CD4-positive, alpha-beta T cell treated with Interferon alpha-2 for 1 hour (primary cell): ENCODE measurements around the gene KIF14.
"Not testable (repeated sequence)": the region's sequence is repeated elsewhere in the genome, so short reads cannot be mapped to it uniquely, and the experiment has no call there.

Experiments
- DNase-seq, 2 donors: peaks; one replicate each; pipeline ENCODE4 v3.0.0-alpha.2; 2020 to 2022

KIF14 gene

DNA sequence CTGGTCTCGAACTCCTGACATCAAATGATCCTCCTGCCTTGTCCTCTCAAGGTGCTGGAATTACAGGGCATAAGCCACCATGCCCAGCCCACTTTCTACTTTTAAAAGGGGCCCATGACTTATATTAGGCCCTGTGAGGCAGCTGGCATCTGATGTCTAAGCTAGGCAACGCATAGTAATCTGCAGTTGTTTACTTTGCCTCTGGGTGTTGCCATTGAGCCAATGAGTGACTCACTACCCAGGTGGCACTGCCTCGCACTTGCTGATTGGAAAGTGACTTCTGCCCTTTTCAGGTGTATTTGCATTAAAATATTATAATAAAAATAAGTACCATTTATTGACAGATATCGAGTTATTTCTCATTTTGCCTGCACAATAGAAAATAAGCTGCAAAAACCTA lies 84.9 kb downstream of the KIF14 start:
- peak in 1 of 2 donors; percentile 30 for DNase-seq

DNA sequence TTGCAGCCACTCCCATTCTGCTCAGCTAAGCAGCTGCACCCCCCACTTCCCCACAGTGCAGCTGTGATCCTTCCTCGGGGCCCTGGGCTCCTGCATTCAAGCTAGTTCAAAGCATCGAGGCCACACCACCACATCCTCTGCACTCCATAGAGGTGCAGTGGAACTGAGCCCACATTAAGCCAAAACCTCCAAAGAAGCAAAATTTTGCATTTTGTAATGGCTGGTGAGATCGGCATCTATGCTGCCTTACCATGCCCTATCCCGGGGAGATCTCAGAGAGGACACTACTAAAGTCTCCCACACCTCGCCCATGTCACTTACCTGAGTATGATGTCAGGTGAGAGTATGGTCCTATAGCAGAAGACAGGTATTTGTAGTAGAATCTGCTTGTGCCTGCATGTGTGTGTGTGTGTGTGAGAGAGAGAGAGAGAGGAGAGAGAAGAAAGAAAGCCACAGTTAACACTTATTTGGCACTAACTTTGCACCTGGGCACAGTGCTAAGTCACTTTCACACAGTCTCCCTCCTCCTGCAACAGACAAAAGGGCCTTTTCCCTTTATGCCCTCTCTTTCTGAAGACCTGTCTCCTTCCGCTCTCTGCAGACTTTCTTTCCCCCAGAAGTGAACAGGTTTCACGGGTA lies 89.8 kb downstream of the KIF14 start:
- peak; percentile 26 to 58 for DNase-seq

DNA sequence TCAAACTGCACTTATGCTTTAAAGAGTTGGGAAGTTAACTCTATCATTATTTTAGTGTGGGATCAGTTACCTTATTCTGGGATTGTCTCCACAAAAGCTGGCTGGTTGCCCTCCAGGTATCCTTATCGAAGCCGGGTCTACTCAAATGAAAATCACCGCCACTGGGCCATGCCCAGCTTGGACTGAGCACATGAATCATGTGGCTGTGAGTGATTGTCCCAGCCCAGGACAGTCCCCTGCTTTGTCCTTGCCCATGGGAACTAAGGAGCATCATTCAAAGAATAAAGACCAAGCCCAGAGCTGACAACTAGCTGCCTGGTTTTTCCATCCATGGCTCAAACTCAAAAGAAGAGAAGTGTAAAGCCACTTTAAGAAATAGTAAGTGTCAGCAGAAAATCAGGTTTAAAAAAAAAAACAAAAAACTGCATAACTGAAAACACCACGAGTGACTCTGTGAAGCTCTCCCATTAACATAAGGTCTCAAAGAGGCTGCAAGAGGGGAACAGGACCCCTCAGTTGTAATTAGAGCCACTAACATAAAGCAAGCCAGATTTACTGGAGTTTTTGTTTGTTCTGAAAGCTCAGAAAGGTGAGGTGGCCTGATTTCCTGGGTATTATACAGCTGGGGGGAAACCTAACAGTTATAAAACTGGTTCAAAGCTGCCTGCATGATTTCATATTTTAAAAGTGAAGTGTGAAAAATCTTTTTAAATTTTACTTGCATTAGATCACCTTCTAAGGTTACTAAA lies 91.5 kb downstream of the KIF14 start:
- no peak for DNase-seq

DNA sequence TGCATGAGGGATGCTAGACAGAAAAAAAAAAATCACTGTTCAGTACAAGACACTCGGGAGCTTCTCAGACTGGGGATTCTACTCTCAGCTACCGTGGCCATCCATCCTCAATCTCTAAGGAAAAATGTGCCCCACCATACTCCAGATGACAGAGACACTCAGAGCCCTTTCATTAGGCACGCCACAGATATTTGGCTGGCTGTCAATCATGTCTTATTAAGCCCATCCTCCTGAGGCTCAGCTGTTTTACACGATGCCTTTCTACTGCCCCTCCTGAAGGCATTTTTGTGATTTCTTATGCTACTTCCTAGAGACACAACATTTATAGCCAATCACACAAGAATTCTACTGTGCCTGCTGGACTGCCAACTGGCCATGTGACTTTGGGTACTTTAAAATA lies 92.9 kb downstream of the KIF14 start:
- DNase-seq: no peak

DNA sequence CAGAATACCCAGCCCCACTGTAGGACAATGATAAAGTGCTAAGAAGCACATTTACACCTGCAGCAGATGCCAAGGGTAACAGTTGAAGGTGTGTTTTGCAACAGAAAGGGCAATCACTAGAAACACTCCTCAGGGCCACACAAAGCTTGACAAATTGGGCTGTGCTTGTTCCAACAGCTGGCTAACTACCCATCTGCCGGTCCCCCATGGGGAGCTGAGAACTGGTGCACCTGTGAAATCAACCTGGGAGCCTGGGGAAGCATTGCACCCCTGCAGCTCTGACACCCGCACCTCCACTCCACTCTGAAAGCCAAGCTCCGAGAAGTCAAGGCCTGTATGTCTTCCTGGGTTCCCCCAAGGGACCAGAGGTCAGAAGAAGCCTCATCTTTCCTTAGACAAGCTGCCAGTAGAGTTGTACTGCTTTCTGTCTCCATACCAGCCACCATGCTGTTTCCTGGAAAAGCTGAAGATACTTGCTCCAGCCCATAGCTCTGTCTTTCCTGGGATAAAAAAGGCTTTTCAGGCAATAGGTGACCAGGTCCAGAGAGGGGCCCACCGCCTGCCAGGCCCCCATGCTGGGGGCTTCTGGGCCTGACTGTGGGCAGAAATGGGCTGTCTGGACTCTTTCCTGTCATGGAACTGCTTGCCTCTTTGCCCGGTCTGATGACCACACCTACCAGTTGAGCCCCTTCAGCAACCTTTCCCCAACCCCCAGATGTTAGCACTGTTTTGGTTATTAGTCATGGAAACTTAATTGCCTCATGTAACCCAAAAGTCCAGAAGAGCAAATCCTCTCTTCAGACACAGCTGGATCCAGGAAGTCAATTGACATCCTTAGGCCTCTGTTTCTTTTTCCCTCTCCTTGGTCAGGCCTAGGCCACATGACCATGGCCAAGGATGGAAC lies 93.6 kb downstream of the KIF14 start:
- no peak for DNase-seq

DNA sequence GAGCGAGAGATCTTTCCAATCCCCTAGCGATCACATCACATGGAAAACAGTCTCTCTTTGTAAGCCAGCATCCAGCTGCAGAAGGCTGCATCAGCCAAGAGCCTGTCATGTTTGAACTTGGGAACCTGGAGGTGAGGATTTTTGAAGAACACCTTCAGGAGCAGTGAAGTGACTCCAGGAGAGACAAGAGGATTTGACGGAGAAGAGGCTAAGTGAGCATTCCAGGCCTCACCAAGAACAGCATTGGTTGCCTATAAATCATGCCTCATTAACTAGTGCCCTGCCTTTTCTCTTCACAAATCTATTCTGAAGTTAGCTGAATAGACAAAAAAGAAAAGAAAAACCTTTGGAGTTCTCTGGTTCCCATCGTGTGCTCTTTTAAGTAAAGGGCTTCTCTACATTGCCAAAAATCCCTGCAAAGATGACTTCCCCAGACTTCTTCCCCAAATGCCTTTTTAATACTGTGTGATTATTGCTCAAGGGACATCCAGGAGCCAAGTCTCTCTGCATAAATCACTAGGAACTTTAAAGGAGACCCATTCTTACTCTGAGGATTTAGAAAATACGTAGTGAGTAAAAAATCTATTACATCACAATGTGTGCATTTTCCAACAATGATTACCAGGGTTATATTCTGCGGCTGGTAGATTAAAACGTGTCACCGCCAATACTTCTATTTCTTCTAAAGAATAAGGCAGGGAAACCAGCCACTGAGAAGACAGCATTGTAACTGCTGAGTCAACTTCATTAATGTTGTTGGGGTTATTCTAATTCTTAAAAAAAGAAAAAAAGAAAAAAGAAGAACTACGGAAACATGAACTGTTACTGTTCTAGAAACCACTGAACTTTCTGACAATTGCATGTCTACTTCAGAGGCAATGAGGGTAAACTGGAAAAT lies 95.2 kb downstream of the KIF14 start:
- no peak for DNase-seq

DNA sequence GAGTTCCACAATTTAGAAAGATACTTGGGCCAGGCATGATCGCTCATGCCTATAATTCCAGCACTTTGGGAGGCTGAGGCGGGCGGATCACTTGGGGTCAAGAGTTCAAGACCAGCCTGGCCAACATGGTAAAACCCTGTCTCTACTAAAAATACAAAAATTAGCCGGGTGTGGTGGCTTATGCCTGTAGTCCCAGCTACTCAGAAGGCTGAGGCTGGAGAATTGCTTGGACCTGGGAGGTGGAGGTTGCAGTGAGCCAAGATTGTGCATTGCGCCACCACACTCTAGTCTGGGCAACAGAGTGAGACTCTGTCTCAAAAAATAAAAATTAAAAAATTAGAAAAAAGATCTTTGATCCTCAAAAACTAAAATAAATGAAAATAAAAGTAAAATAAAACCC lies 96.0 kb downstream of the KIF14 start:
- not testable (repeated sequence) for DNase-seq

DNA sequence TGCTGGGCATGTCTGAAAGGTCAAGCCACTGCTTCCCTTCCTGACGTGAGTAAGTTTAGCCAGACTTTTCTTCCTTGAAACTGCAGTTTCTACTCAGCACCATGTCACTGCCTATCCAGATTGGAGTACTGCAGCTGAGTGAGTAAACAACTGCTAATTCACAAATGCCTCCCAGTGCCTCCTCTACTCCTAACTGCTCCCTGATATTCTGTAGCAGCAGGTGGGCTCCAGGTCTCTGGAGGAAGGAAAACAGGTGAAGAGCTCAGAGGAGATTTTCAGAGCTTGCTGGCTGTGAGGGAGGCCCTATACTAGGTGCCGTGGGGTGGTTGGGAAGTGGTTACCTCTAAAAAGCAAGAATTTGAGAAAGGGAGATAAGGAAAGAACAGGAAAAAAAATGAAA lies 96.5 kb downstream of the KIF14 start:
- DNase-seq: no peak

DNA sequence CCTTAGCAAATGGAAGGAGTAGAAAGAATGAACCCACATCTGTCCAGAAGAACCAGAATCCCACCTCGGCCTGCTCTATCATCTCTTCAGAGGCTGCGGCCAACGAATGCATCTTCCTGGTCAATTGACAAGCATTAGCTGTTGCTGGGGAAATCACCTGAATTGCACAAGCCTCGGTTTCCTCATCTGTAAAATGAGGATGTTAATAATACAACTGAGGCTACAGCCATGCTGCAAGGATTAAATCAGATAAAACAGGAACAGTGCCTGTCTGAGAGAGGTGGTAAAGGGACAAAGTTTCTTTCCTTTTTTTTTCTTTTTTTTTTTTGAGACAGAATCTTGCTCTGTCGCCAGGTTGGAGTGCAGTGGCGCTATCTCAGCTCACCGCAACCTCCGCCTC lies 99.8 kb downstream of the KIF14 start:
- no peak for DNase-seq

DNA sequence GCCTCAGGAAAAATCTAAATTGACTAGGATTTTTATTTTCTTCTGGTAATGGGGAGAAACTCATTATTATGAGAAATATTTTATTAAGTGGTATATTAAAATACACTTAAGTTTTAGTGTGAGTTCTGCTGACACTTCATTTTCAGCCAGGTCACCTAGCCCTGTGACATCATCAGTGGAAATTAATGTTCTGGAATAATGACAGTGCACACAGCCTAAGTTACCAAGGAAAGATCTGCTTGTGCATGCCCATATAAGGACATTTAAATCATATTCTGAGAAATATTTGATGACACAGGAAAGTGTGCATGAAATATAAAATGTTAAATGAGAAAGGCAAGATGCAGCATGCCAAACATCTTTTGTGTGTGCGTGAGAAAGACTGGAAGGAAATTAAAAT lies 102.0 kb downstream of the KIF14 start:
- no peak for DNase-seq

DNA sequence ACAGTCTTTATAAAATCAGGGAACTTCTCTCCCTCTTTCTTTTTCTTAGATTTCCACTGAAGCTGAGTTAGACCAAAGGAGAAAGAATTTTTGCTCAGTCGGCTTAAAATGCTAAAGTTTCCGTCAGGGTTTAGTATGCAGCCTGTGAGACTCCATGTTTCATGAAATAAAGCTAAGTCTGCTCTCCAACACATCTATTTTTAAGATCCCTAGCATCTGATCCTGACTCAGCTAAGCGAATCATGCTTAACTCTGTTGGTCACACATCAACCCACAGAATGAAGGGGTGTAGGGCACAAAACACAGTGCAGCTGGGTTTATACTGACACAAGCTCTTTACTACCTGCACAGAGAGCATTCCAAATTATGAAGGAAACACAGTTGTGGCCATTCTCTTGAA lies 108.4 kb downstream of the KIF14 start:
- DNase-seq: no peak

DNA sequence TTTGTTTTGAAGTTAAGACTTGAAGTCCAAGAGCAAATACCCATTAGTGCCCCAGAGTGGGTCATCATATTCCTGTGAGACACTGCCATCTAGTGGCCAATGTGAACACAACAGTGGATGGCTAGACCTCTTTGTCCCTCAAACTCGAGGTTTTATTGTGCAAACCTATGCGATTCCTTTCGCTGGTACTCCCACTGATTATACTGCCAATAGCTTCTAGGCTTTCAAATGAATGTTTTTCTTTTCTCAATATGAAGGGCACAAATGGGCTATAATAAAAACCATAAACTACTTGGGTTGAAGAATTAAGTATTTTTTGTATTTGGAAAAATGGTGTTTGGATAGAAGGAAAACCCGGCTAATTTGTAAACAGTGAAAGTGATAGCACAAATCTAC lies 110.3 kb downstream of the KIF14 start:
- DNase-seq: peak; percentile 60 to 74

DNA sequence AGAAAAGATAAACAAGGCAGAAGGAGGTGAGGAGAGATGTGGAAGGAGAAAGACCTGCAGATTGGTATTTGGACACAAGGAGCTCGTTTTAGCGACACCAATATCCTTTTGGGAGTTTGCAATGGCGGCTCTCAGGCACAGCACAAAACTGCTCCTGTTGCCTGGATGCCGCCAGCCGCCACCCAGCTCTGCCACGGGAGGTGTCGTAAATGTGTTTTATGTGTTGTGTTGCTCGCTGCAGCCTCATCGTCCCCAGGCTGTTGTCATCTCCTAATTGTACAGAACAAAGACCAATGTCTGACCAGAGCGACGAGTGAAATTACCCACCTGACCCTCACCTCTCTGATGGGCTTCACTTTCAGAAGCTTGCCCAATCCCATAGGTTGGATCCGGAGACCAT lies 114.1 kb downstream of the KIF14 start:
- no peak for DNase-seq

DNA sequence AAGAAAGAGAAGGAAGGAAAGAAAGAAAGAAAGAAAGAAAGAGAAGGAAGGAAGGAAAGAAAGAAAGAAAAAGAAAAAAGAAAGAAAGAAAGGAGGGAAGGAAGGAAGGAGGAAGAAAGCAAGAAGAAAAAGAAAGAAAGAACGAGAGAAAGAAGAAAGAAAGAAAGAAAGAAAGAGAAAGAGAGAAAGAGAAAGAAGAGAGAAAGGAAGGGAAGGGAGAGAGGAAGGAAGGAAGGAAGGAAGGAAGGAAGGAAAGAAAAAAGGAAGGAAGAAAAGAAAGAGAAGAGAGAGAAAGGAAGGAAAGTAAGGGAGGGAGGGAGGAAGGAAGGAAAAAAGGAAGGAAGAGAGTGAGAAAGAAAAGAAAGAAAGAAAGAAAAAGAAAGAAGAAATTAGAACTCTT lies 115.3 kb downstream of the KIF14 start:
- DNase-seq: no peak
